ENCODE results near the gene NEURL2.

Gene NEURL2

GRCh38 chr20:45866454-45866853 lies 24.6 kb downstream of the NEURL2 start:
- H3K4me3 ChIP-seq (ENCODE audit: low read depth, low read length), result no peak overlapping the region
- DNase-seq (ENCODE audit: low read depth), result no peak
- TF ChIP-seq CTCF (IDR thresholded peaks at IDR 0.05; ENCODE audit: low read depth, low read length, missing control alignments), result no peak

- DNase-seq (ENCODE audit: low read depth), result no peak
- H3K4me3 ChIP-seq (ENCODE audit: low read depth, low read length), result no peak overlapping the region
- no peak for TF ChIP-seq CTCF (IDR thresholded peaks at IDR 0.05; ENCODE audit: low read depth, low read length, missing control alignments)
Measured at GRCh38 chr20:45863543-45864470, 27.2 kb downstream of the NEURL2 start.

- DNase-seq (ENCODE audit: low read depth), result no peak
- no peak overlapping the region for H3K4me3 ChIP-seq (ENCODE audit: low read depth, low read length)
- TF ChIP-seq CTCF (IDR thresholded peaks at IDR 0.05; ENCODE audit: low read depth, low read length, missing control alignments), result no peak
Measured at GRCh38 chr20:45861221-45862075, 29.6 kb downstream of the NEURL2 start.

DNA sequence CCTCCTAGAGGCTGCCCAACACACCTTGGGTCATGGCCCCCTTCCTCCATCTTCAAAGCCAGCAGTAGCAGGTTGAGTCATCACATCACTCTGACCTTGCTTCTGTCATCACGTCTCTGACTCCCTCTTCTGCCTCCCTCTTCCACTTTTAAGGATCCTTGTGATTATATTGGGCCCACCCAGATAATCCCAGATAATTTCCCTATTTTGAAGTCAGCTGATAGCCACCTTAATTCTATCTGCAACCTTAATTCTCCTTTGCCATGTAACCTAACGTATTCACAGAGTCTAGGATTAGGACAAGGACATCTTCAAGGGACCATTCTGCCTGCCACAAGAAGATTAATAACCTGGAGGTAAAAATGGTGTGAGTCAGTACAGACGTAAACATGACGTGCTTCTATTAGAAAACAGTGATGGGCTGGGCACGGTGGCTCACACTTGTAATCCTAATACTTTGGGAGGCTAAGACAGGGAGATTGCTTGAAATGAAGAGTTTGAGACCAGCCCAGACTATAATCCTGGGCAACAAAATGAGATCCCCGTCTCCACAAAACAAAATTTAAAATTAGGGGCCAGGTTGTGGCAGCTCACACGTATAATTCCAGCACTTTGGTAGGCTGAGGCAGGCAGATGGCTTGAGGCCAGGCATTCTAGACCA lies 30.3 kb downstream of the NEURL2 start:
- H3K4me3 ChIP-seq (ENCODE audit: low read depth, low read length), result no peak overlapping the region
- no peak for TF ChIP-seq CTCF (IDR thresholded peaks at IDR 0.05; ENCODE audit: low read depth, low read length, missing control alignments)
- no peak for DNase-seq (ENCODE audit: low read depth)

DNA sequence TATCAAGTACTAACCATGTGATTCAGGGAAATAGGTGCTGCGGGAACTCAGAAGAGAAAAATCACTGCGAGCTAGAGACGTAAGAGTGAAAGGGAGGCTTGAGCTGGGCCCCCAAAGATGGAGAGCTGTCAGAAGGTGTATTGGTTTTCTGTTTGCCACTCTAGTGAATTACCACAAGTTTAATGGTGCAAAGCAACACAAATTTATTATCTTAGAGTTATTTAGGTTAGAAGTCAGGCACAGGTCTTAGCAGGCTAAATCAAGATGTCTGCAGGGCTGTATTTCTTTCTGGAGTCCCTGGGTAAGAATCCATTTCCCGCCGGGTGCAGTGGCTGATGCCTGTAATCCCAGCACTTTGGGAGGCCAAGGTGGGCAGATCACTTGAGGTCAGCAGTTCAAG lies 31.1 kb downstream of the NEURL2 start:
- TF ChIP-seq CTCF (IDR thresholded peaks at IDR 0.05; ENCODE audit: low read depth, low read length, missing control alignments), result no peak
- no peak overlapping the region for H3K4me3 ChIP-seq (ENCODE audit: low read depth, low read length)
- DNase-seq (ENCODE audit: low read depth), result no peak

- TF ChIP-seq CTCF (IDR thresholded peaks at IDR 0.05; ENCODE audit: low read depth, low read length, missing control alignments), result no peak
- DNase-seq (ENCODE audit: low read depth), result peak; percentile 15
- H3K4me3 ChIP-seq (ENCODE audit: low read depth, low read length), result peak overlapping the region; percentile 97
Measured at GRCh38 chr20:45857882-45858216, 33.2 kb downstream of the NEURL2 start.

Measured in GM12864 (cell line).